Thoracic aorta (tissue), 2 donors: ENCODE measurements around the gene ARHGAP32. TPM values are rescaled to one million over a fixed set of nuclear protein-coding genes. Genes with fewer than 3 reads are reported as not detected.

Experiments
- ATAC-seq: fragments of 150-250 bp; one replicate; pipeline ENCODE4 v1.8.0; 2017; ENCODE audit warnings: low read depth; ENCODE audit not compliant: insufficient number of reproducible peaks, low FRiP score
- DNase-seq: peaks from one replicate; pipeline ENCODE4 v3.0.0-alpha.2; 2020; ENCODE audit warnings: low spot score
- H3K27ac ChIP-seq, 2 donors: fragments of 200-600 bp; sonication (generic); 1 replicate in 1 of 2; 2 replicates in 1 of 2; pipeline ENCODE4 v1.5.1; 2016; ENCODE audit warnings: mild to moderate bottlenecking in 2 of 2, moderate library complexity in 2 of 2
- H3K27me3 ChIP-seq: fragments of 200-600 bp; sonication (generic); replicated peaks from 2 replicates; pipeline ENCODE4 v1.6.0; 2016; ENCODE audit warnings: mild to moderate bottlenecking; ENCODE audit not compliant: insufficient read depth
- H3K36me3 ChIP-seq: fragments of 200-600 bp; sonication (generic); one replicate; pipeline ENCODE4 v1.5.1; 2016
- H3K4me1 ChIP-seq, 2 donors: fragments of 200-600 bp; sonication (generic); 1 replicate in 1 of 2; 2 replicates in 1 of 2; pipeline versions ENCODE4 v1.5.1 to v1.6.0; 2016; ENCODE audit warnings: low read depth in 2 of 2, mild to moderate bottlenecking in 1 of 2; ENCODE audit not compliant: control insufficient read depth in 1 of 2
- H3K4me3 ChIP-seq: fragments of 200-600 bp; sonication (generic); 2 replicates; pipeline ENCODE4 v1.5.1; 2016; ENCODE audit warnings: mild to moderate bottlenecking
- H3K9me3 ChIP-seq: fragments of 200-600 bp; sonication (generic); 2 replicates; pipeline ENCODE4 v1.5.1; 2016
- CTCF ChIP-seq: fragments of 200-600 bp; sonication (generic); IDR thresholded peaks from one replicate; pipeline ENCODE4 v1.5.1; 2019; ENCODE audit warnings: antibody characterized with exemption
- total RNA-seq, 2 donors: library from RNA; depleted of rRNA; stranded (reverse); fragments of >200 nt; gene quantifications; one replicate each; pipeline versions ENCODE4 v1.1.0 to v1.2.3, GENCODE V29; 2016

ARHGAP32 gene
- total RNA-seq, 2 donors from 2014 or later, result 7.9 to 13.8 TPM

GRCh38 chr11:129023968-129024676 is 168.0 kb downstream of the ARHGAP32 start:
- Histone ChIP-seq H3K4me3 (no peak overlapping the region), H3K27me3 (no peaks in the 10 kb centered on the region), H3K9me3 (no peaks in the 10 kb centered on the region), H3K27ac (no peak overlapping the region), H3K4me1 (peaks cover 18 to 41% of the 10 kb centered on the region in 2 donors), H3K36me3 (no peaks in the 10 kb centered on the region)
- ATAC-seq (no peak), DNase-seq (no peak)
- TF ChIP-seq CTCF, result no peak

- TF ChIP-seq CTCF, result no peak
- Histone ChIP-seq H3K4me3 (peak overlapping the region; percentile 13), H3K36me3 (no peaks in the 10 kb centered on the region), H3K4me1 (peaks cover 23 to 41% of the 10 kb centered on the region in 2 donors), H3K27ac (peak overlapping the region in 1 of 2 donors; percentile 26), H3K9me3 (no peaks in the 10 kb centered on the region), H3K27me3 (no peaks in the 10 kb centered on the region)
- ATAC-seq (no peak), DNase-seq (no peak)
These were observed 170.8 kb downstream of the ARHGAP32 start for GRCh38 chr11:129021295-129021694.

- Histone ChIP-seq H3K9me3 (no peaks in the 10 kb centered on the region), H3K27me3 (no peaks in the 10 kb centered on the region), H3K27ac (no peak overlapping the region), H3K4me3 (no peak overlapping the region), H3K36me3 (no peaks in the 10 kb centered on the region), H3K4me1 (peaks cover 21 to 31% of the 10 kb centered on the region in 2 donors)
- ATAC-seq (no peak), DNase-seq (no peak)
- TF ChIP-seq CTCF, result no peak
These were observed 173.1 kb downstream of the ARHGAP32 start for GRCh38 chr11:129018991-129019390.

- no peaks in the 10 kb centered on the region for H3K9me3 ChIP-seq
- no peak for ATAC-seq
- no peak for TF ChIP-seq CTCF
These were observed 174.0 kb downstream of the ARHGAP32 start for GRCh38 chr11:129018126-129018525.

GRCh38 chr11:129013737-129014475 is 178.2 kb downstream of the ARHGAP32 start:
- no peaks in the 10 kb centered on the region for H3K27me3 ChIP-seq
- no peak for ATAC-seq
- no peak for DNase-seq
- H3K4me1 ChIP-seq, result peaks cover 0 to 5% of the 10 kb centered on the region in 2 donors
- no peaks in the 10 kb centered on the region for H3K9me3 ChIP-seq
- no peak overlapping the region for H3K4me3 ChIP-seq
- H3K27ac ChIP-seq, result no peak overlapping the region
- TF ChIP-seq CTCF, result no peak
- H3K36me3 ChIP-seq, result no peaks in the 10 kb centered on the region

More at GRCh38 chr11:129018126-129018525, 174.0 kb downstream of the ARHGAP32 start:
- no peak for DNase-seq
- Histone ChIP-seq H3K27me3 (no peaks in the 10 kb centered on the region), H3K4me1 (peaks cover 20 to 26% of the 10 kb centered on the region in 2 donors), H3K4me3 (no peak overlapping the region), H3K36me3 (no peaks in the 10 kb centered on the region), H3K27ac (no peak overlapping the region)
